Measurements from ENCODE around the gene PHPT1.
A peak's percentile ranks its signal among the peaks of the same experiment; 100 is the strongest.
"Not testable (repeated sequence)": the region's sequence is repeated elsewhere in the genome, so short reads cannot be mapped to it uniquely, and the experiment has no call there.

The PHPT1 gene

GRCh38 chr9:136861874-136862457 is 12.8 kb downstream of the PHPT1 start:
- no peak for DNase-seq

DNA sequence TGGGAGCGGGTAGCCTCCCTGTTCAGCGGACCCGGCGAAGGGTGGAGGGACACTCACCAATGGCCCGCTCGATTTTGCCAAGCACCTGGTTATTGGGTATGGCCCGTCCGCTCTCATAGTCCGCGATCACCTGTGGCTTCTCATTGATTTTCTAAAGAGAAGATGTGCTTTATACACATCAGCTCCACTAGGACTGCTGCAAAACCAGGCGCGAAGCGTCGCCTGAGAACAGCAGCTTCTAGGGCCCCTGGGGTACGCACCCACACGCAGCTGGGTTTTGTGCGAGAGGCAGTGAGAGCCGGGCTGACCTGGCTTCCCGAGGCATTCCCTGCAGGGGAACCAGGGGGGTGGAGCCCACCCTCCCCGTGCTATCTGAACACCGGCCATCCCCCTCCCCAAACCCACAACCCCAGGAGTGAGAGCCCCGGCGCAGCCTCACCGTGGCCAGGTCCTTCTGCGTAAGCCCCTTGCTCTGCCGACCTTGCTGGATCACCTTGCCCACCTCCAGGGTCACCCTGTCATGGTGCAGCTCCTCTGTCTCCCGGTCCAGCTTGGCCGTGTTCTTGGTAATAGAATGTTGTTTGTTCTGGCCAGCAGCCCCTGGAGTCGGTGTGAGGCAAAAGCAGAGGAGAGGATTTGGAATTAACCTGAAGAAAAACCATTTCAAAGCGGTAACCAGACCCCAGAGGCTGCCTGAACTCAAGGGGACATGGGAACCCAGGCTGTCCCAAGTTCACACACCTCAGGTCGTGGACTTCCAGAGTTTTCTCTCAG is 13.8 kb downstream of the PHPT1 start:
- no peak for DNase-seq

- DNase-seq = no peak
Observed at GRCh38 chr9:136863623-136864273, 14.5 kb downstream of the PHPT1 start.

GRCh38 chr9:136865041-136865767 is 16.0 kb downstream of the PHPT1 start:
- DNase-seq = no peak

DNA sequence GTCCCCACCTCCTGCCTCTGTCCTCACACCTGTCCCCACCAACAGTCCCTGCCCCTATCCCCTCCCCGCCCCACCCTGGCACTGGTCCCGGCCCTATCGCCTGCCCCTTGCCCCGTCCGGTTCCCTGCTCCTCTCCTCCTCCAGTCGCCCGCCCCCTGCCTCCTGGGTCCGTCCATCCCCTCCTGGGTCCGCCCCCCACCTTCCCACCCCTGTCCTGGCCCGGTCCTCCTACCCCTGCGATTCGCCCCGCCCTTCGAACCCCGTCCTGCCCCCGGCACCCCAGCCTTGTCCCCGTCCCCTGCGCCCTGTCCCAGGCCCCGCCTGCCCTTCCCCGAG is 16.5 kb downstream of the PHPT1 start:
- no peak for DNase-seq

- DNase-seq = not testable (repeated sequence)
Observed at GRCh38 chr9:136866898-136867421, 17.8 kb downstream of the PHPT1 start.

GRCh38 chr9:136867480-136867879 is 18.3 kb downstream of the PHPT1 start:
- no peak for DNase-seq

GRCh38 chr9:136867917-136868316 is 18.7 kb downstream of the PHPT1 start:
- no peak for DNase-seq

GRCh38 chr9:136868644-136869043 is 19.4 kb downstream of the PHPT1 start:
- DNase-seq = no peak

GRCh38 chr9:136869611-136870010 is 20.4 kb downstream of the PHPT1 start:
- not testable (repeated sequence) for DNase-seq

DNA sequence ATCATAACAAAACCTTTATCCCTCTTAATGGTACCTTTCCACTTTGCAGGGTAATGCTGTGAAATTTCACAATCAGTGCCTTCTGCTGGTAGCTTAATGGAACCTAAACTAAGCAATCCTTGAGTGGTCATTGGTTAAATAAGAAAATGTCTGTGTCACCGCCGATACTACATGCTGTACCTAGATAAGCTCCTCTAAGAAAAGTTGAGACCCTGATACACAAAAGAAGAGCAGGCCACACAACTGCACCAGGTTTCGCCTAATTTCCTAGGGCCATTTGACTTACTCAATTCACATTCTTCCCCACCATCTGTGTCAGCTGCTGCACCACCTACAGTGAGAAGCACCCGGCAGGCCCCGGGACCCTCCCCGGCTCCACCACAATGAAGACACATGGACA is 25.9 kb downstream of the PHPT1 start:
- DNase-seq = no peak

DNA sequence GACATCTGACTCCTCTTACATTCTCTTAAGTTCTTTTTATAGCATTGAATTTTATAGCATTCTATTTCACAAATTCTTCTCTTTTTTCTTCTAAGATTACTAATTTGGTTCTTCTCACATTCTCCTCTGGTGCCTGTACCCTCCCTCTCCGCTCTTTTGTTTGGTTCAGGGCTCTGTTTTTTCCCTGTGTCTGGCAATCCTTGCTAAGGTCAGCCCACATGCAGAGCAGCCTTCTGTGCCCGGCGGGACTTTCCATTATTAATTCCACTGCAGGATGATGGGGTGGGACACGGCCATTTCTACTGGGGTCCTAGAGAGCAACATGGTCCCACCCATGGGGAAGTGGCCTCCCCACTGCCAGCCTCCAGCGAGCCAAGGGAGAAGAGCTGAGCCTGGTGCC is 27.3 kb downstream of the PHPT1 start:
- no peak for DNase-seq

- no peak for DNase-seq
Observed at GRCh38 chr9:136880651-136881050, 31.4 kb downstream of the PHPT1 start.

GRCh38 chr9:136881691-136882108 is 32.5 kb downstream of the PHPT1 start:
- peak; percentile 36 for DNase-seq

- peak; percentile 92 for DNase-seq
Observed at GRCh38 chr9:136882109-136882946, 33.1 kb downstream of the PHPT1 start.

GRCh38 chr9:136882947-136883283 is 33.7 kb downstream of the PHPT1 start:
- not testable (repeated sequence) for DNase-seq

- DNase-seq = not testable (repeated sequence)
Observed at GRCh38 chr9:136883670-136884069, 34.5 kb downstream of the PHPT1 start.

DNA sequence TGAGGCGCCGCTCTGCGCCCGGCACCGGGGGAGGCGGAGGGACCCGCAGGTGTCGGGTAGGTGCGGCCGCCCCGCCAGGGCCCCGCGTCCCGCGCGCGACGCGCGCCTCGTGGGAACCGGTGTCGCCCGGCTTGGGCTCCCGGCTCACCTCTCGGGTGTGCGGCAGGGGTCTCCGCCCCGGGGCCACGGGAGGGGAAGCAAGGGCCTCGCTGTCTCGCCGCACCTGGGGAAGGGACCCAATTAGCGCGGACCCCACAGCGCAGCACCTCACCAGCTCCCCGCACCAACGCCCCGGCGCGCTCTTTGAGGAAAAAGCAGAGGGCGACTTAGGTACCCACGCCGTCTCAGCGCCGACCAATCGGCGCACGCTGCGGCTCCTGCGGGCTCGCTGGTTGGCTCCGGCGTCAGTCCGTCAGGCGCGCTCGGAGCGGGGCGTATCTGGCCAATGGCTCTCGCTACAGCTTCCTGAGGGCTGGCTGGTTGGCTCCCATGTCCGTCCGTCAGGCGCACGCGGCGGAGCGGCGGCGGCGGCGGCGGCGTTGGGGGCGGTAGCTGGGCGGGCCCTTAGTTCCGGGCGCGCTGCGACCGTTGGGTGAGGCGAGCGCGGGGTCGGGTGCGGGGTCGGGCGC is 36.9 kb downstream of the PHPT1 start, which contains the start of gene TRAF2:
TRAF2 (plus strand) TSS at position 567 of the 629 bp plus-strand sequence. CDS start 12,225 bp downstream, outside the sequence.
- peak; percentile 97 for DNase-seq

- no peak for DNase-seq
Observed at GRCh38 chr9:136886610-136887597, 37.7 kb downstream of the PHPT1 start.

- DNase-seq = no peak
Observed at GRCh38 chr9:136888454-136888853, 39.2 kb downstream of the PHPT1 start.
